CD4-positive, alpha-beta T cell (primary cell): ENCODE results near the gene CEP250. TPM values are rescaled to one million over a fixed set of nuclear protein-coding genes. Genes with fewer than 3 reads are reported as not detected.
"Not testable (repeated sequence)": the region's sequence is repeated elsewhere in the genome, so short reads cannot be mapped to it uniquely, and the experiment has no call there.

Source experiments
- ATAC-seq: fragments of 200-7000 bp; cut with Tn5 transposase; one replicate; pipeline ENCODE4 v1.10.0; 2022; ENCODE audit warnings: mild to moderate bottlenecking; ENCODE audit not compliant: poor library complexity
- CTCF ChIA-PET: fragments of 350-600 bp; sonication (Branson Sonifier 250); formaldehyde crosslinking; loops from one replicate; lab custom pipeline; 2021; ENCODE audit warnings: antibody characterized with exemption, inconsistent platforms; lab: Charles Lee
- POLR2A ChIA-PET: fragments of 350-600 bp; sonication (Branson Sonifier 250); formaldehyde crosslinking; loops from one replicate; lab custom pipeline; 2021; ENCODE audit warnings: antibody characterized with exemption, inconsistent platforms; lab: Charles Lee
- DNase-seq, 14 experiments: peaks; one replicate each; pipeline ENCODE4 v3.0.0-alpha.2; 2013 to 2020; ENCODE audit warnings: mixed read lengths in 2 of 14
- H3K27ac ChIP-seq, 2 donors: one replicate each; pipeline versions ENCODE4 v1.5.1 to v1.7.0; 2013; ENCODE audit warnings: low read length in 2 of 2, low read depth in 1 of 2, mild to moderate bottlenecking in 1 of 2
- H3K27me3 ChIP-seq, 2 experiments: 1 replicate in 1 of 2; 2 replicates in 1 of 2; pipeline versions ENCODE4 v1.6.1 to v1.7.0; 2013; ENCODE audit warnings: low read length in 2 of 2, control low read depth in 1 of 2, mild to moderate bottlenecking in 1 of 2, moderate library complexity in 1 of 2; ENCODE audit not compliant: insufficient read depth in 2 of 2, control insufficient read depth in 1 of 2
- H3K36me3 ChIP-seq: one replicate; pipeline ENCODE4 v1.6.1; 2013; ENCODE audit warnings: low read length, control low read depth; ENCODE audit not compliant: insufficient read depth
- H3K4me1 ChIP-seq: one replicate; pipeline ENCODE4 v1.6.1; 2013; ENCODE audit warnings: low read length, control low read depth; ENCODE audit not compliant: insufficient read depth
- H3K4me3 ChIP-seq: one replicate; pipeline ENCODE4 v1.5.1; 2013; ENCODE audit warnings: mild to moderate bottlenecking, low read length, moderate library complexity
- H3K9me3 ChIP-seq, 2 experiments: 1 replicate in 1 of 2; 2 replicates in 1 of 2; pipeline versions ENCODE4 v1.6.1 to v1.7.0; 2013; ENCODE audit warnings: low read length in 2 of 2, mild to moderate bottlenecking in 2 of 2, control low read depth in 1 of 2, moderate library complexity in 1 of 2; ENCODE audit not compliant: control insufficient read depth in 1 of 2, insufficient read depth in 1 of 2
- H3K27ac Mint-ChIP-seq: one replicate; pipeline ENCODE4 v1.8.0; 2020; ENCODE audit warnings: mixed read lengths
- H3K27me3 Mint-ChIP-seq: one replicate; pipeline ENCODE4 v1.8.0; 2021; ENCODE audit warnings: mixed read lengths
- H3K36me3 Mint-ChIP-seq: one replicate; pipeline ENCODE4 v1.8.0; 2021; ENCODE audit warnings: low read depth, mixed read lengths
- H3K4me1 Mint-ChIP-seq: one replicate; pipeline ENCODE4 v1.8.0; 2021; ENCODE audit warnings: low read depth, mixed read lengths
- H3K4me3 Mint-ChIP-seq: one replicate; pipeline ENCODE4 v1.8.0; 2020; ENCODE audit warnings: mild to moderate bottlenecking, mixed read lengths
- H3K9me3 Mint-ChIP-seq: one replicate; pipeline ENCODE4 v1.8.0; 2020; ENCODE audit warnings: mixed read lengths
- intact Hi-C, 2 experiments: fragments of 100-400 bp; cut with DNase I in 1 of 2; cut with micrococcal nuclease in 1 of 2; formaldehyde crosslinking; loops; one replicate each; pipeline versions ENCODE4 v1.15.1 to v1.9.0; 2023 to 2025; cut with DNase I, micrococcal nuclease
- total RNA-seq, 174 experiments: library from RNA in 2 of 174; stranded (reverse) in 2 of 174; gene quantifications; one replicate each; pipeline ENCODE4 v1.2.3 and lab custom pipeline; 2021 to 2026
- TF ChIP-seq, protein P1 (sequence below): fragments of 200-600 bp; IDR thresholded peaks from one replicate; pipeline ENCODE4 v1.8.0; 2022; ENCODE audit warnings: antibody characterized with exemption, mild to moderate bottlenecking

Gene CEP250
- total RNA-seq, 2 experiments from 2014 or later = 27.6 to 33.1 TPM

DNA sequence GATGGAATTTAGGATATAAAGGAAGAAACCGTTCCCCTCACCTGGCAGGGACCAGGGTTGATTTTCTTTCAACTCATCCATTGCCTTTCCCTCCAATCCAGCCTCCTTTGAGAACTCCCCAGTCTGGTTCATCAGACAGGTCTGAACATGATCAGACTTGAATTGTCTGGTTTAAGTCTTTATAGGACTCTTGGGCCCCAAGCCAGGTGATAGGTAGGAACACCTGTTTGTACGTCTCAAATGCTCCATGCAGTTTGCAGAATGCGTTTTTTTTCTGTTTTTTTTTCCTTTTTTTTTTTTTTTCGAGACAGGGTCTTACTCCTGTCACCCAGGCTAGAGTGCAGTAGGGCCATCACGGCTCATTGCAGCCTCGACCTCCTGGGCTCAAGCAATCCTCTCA, 4.1 kb upstream of the CEP250 start:
- H3K4me1 Mint-ChIP-seq = peaks cover 19% of the 10 kb centered on the region
- Histone ChIP-seq H3K9me3 (no peaks in the 10 kb centered on the region), H3K4me3 (no peak overlapping the region), H3K27me3 (no peaks in the 10 kb centered on the region), H3K27ac (no peak overlapping the region), H3K4me1 (peaks cover 24% of the 10 kb centered on the region), H3K36me3 (no peaks in the 10 kb centered on the region)
- TF ChIP-seq, protein P1, sequence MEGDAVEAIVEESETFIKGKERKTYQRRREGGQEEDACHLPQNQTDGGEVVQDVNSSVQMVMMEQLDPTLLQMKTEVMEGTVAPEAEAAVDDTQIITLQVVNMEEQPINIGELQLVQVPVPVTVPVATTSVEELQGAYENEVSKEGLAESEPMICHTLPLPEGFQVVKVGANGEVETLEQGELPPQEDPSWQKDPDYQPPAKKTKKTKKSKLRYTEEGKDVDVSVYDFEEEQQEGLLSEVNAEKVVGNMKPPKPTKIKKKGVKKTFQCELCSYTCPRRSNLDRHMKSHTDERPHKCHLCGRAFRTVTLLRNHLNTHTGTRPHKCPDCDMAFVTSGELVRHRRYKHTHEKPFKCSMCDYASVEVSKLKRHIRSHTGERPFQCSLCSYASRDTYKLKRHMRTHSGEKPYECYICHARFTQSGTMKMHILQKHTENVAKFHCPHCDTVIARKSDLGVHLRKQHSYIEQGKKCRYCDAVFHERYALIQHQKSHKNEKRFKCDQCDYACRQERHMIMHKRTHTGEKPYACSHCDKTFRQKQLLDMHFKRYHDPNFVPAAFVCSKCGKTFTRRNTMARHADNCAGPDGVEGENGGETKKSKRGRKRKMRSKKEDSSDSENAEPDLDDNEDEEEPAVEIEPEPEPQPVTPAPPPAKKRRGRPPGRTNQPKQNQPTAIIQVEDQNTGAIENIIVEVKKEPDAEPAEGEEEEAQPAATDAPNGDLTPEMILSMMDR = no peak
- CTCF ChIA-PET = no interaction called here
- no peak overlapping the region for H3K27ac Mint-ChIP-seq
- H3K36me3 Mint-ChIP-seq = peaks cover 6% of the 10 kb centered on the region
- H3K4me3 Mint-ChIP-seq = no peak overlapping the region
- intact Hi-C loops = loop anchor here in 1 of 2 experiments (10.0 kb wide), 2 partner anchors 294 to 324 kb away; partner anchors contain the start of genes PHF20 and RBM39
- H3K9me3 Mint-ChIP-seq = no peaks in the 10 kb centered on the region
- ATAC-seq (no peak), DNase-seq (no peak)
- POLR2A ChIA-PET = no interaction called here
- no peaks in the 10 kb centered on the region for H3K27me3 Mint-ChIP-seq

- TF ChIP-seq, protein P1 = no peak
- Histone ChIP-seq H3K4me3 (no peak overlapping the region), H3K27ac (no peak overlapping the region), H3K4me1 (peaks cover 19% of the 10 kb centered on the region), H3K27me3 (no peaks in the 10 kb centered on the region), H3K9me3 (no peaks in the 10 kb centered on the region), H3K36me3 (no peaks in the 10 kb centered on the region)
- H3K27me3 Mint-ChIP-seq = no peaks in the 10 kb centered on the region
- no peak for ATAC-seq
- CTCF ChIA-PET = interaction anchor here (0.7 to 2.4 kb wide), 4 partner anchors 9 to 501 kb away, joined by 3 to 9 read pairs (median 5); partner anchors contain the start of gene SCAND1
- no peaks in the 10 kb centered on the region for H3K9me3 Mint-ChIP-seq
- peak overlapping the region; percentile 87 for H3K27ac Mint-ChIP-seq
- peak in 1 of 14 experiments; percentile 8 for DNase-seq
- peaks cover 6% of the 10 kb centered on the region for H3K36me3 Mint-ChIP-seq
- peak overlapping the region; percentile 97 for H3K4me3 Mint-ChIP-seq
- POLR2A ChIA-PET = interaction anchor here (2.8 to 4.4 kb wide), 4 partner anchors 37 to 500 kb away, joined by 20 to 36 read pairs (median 29); partner anchors contain the start of genes RBM39, SCAND1 and UQCC1
- H3K4me1 Mint-ChIP-seq = peaks cover 29% of the 10 kb centered on the region
- intact Hi-C loops = loop anchor here in 1 of 2 experiments (2.0 to 10.0 kb wide), 5 partner anchors 41 to 321 kb away; partner anchors contain the start of genes PHF20 and RBM39
Measured at GRCh38 chr20:35453647-35454046, 1.8 kb upstream of the CEP250 start.

- H3K27ac Mint-ChIP-seq, H3K4me3 ChIP-seq, ATAC-seq, H3K9me3 Mint-ChIP-seq, H3K27me3 ChIP-seq, H3K36me3 ChIP-seq, H3K27ac ChIP-seq, DNase-seq, H3K27me3 Mint-ChIP-seq, H3K9me3 ChIP-seq: not testable (repeated sequence)
- H3K4me1 ChIP-seq = peaks cover 19% of the 10 kb centered on the region
- POLR2A ChIA-PET = interaction anchor here (0.8 to 4.4 kb wide), 7 partner anchors 8 to 497 kb away, joined by 3 to 36 read pairs (median 3); partner anchors contain the start of genes SCAND1 and UQCC1
- intact Hi-C loops = loop anchor here in 1 of 2 experiments (5.0 to 10.0 kb wide), 3 partner anchors 36 to 318 kb away; partner anchors contain the start of genes PHF20 and RBM39
- Mint-ChIP-seq H3K36me3 (peaks cover 18% of the 10 kb centered on the region), H3K4me1 (peaks cover 29% of the 10 kb centered on the region), H3K4me3 (peak overlapping the region; percentile 58)
- CTCF ChIA-PET = interaction anchor here (2.2 kb wide), 1 partner anchor 9 kb away, joined by 11 read pairs; no protein-coding TSS in a partner anchor
Measured at GRCh38 chr20:35456700-35457099, 1.3 kb downstream of the CEP250 start.

DNA sequence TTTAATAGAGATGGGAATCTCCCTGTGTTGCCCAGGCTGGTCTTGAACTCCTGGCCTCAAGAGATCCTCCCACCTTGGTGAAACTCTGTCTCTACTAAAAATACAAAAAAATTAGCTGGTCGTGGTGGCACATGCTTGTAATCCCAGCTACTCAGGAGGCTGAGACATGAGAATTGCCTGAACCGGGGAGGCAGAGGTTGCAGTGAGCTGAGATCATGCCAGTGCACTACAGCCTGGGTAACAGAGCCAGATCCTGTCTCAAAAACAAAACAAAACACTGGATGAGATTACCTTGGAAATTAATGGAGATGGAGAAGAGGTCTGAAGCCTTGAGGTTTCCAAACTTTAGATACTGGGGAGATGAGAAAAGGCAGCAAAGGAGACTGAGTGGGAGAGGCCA, 2.1 kb downstream of the CEP250 start:
- H3K9me3 Mint-ChIP-seq, H3K27me3 ChIP-seq, H3K9me3 ChIP-seq, ATAC-seq, H3K27ac Mint-ChIP-seq, H3K4me3 ChIP-seq, DNase-seq, H3K27me3 Mint-ChIP-seq, H3K27ac ChIP-seq: not testable (repeated sequence)
- peak overlapping the region; percentile 34 for H3K4me3 Mint-ChIP-seq
- ChIA-PET CTCF (interaction anchor here (1.8 kb wide), 1 partner anchor 10 kb away, joined by 9 read pairs; no protein-coding TSS in a partner anchor), POLR2A (interaction anchor here (1.3 to 4.4 kb wide), 3 partner anchors 7 to 33 kb away, joined by 3 to 31 read pairs (median 18); no protein-coding TSS in a partner anchor)
- peaks cover 24% of the 10 kb centered on the region for H3K36me3 Mint-ChIP-seq
- peaks cover 19% of the 10 kb centered on the region for H3K4me1 ChIP-seq
- peaks cover 29% of the 10 kb centered on the region for H3K4me1 Mint-ChIP-seq
- intact Hi-C loops = loop anchor here in 1 of 2 experiments (5.0 to 10.0 kb wide), 3 partner anchors 35 to 317 kb away; partner anchors contain the start of genes PHF20 and RBM39
- H3K36me3 ChIP-seq = peaks cover 17% of the 10 kb centered on the region
